Activated T-cell treated with anti-CD3 and anti-CD28 coated beads, Interleukin-2, amount 50 U/mL, for 24 hours (primary cell): ENCODE measurements around the gene WDR20.
"Not testable (repeated sequence)": the region's sequence is repeated elsewhere in the genome, so short reads cannot be mapped to it uniquely, and the experiment has no call there.

ENCODE experiments used
- DNase-seq: peaks from one replicate; pipeline ENCODE4 v3.0.0-alpha.2; 2020
- H3K27ac Mint-ChIP-seq: 2 replicates; pipeline ENCODE4 v1.8.0; 2020; ENCODE audit warnings: mild to moderate bottlenecking, mixed read lengths
- H3K27me3 Mint-ChIP-seq: 2 replicates; pipeline ENCODE4 v1.8.0; 2020; ENCODE audit warnings: mixed read lengths
- H3K36me3 Mint-ChIP-seq: 2 replicates; pipeline ENCODE4 v1.8.0; 2020; ENCODE audit warnings: low read depth, mixed read lengths
- H3K4me1 Mint-ChIP-seq: 2 replicates; pipeline ENCODE4 v1.8.0; 2020; ENCODE audit warnings: low read depth, mixed read lengths
- H3K4me3 Mint-ChIP-seq: 2 replicates; pipeline ENCODE4 v1.8.0; 2020; ENCODE audit warnings: mild to moderate bottlenecking, moderate library complexity, mixed read lengths
- H3K9me3 Mint-ChIP-seq: 2 replicates; pipeline ENCODE4 v1.8.0; 2020; ENCODE audit warnings: mixed read lengths

WDR20 gene

DNA sequence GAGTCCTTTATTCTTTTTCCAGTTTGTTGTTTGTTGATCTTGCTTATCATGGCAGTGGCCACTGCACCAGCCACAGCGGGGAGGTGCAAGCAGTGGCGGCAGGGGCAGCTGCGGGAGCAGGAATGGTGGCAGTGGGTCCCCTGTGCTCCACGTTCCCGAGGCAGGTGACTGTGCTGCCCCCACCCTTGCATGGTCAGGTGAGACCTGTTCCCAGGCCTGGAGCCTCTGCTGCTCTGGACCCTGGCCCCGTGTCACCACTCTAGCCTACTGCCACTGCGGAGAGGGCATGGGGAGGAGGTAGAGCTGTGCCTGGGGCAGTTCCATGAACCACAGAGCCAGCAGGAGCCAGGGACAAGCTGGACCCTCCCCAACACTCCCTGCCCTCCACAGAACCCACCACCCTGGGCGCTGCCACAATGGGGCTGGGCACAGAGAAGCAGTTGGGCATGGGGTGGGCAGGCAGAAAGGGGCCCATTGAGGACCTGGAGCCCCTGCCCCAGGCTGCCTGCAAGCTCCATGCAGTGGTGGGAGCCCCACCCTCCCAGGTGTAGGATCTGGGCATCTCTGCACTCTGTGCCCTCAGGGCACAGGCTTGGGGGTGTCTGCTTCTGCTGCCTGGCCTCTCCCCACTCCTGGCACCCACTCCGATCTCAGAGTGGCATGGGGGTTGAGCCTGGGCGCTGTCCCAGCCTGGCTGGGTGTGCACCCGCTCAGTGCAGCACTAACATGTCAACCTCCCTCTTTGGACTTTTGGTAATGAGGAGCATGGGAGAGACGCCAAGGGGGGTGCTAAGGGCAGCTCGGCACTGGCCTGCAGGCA lies 23.1 kb upstream of the WDR20 start:
- Mint-ChIP-seq H3K27ac (no peak overlapping the region), H3K4me3 (no peak overlapping the region), H3K36me3 (peaks cover 4% of the 10 kb centered on the region), H3K4me1 (no peaks in the 10 kb centered on the region), H3K27me3 (no peaks in the 10 kb centered on the region), H3K9me3 (no peaks in the 10 kb centered on the region)
- DNase-seq: no peak

DNA sequence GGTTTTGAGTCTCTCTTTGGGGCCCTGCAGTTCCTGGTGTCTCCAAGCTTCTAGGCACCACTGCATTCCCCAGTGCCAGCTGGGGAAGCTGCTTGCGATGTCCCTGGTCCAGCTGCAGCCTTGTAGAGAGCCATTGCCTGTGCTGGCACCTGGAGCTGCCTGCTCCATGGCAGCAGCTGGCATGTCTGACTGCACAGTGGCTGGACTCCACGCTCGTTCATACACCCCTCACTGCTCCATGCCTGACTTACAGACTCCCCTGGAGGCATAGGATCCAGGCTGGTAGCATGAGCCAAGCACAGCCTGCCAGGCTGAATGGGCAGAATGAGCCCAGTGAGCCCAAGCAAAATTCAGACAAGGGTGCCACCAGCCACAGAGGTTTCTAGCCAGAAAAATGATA lies 21.8 kb upstream of the WDR20 start:
- H3K27ac Mint-ChIP-seq: no peak overlapping the region

DNA sequence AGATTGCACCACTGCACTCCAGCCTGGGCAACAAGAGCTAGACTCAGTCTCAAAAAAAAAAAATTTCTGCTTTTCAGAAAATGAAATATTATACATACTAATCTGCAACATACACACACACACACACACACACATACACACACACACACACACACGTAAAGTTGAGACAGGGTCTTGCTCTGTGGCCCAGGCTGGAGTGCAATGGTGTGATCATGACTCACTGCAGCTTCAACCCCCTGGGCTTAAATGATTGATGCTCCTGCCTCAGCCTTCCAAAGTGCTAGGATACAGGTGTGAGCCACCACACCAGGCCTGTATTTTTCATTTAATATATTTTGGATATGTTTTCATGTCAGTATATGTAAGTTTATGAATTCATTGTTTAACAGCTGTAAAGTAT lies 18.8 kb upstream of the WDR20 start:
- Mint-ChIP-seq H3K27ac (no peak overlapping the region), H3K4me3 (no peak overlapping the region), H3K4me1 (no peaks in the 10 kb centered on the region), H3K36me3 (peaks cover 4% of the 10 kb centered on the region), H3K27me3 (no peaks in the 10 kb centered on the region), H3K9me3 (no peaks in the 10 kb centered on the region)
- DNase-seq: no peak

More for the DNA sequence above, 21.8 kb upstream of the WDR20 start:
- no peak for DNase-seq
- Mint-ChIP-seq H3K4me1 (no peaks in the 10 kb centered on the region), H3K36me3 (peaks cover 4% of the 10 kb centered on the region), H3K27me3 (no peaks in the 10 kb centered on the region), H3K4me3 (no peak overlapping the region), H3K9me3 (no peaks in the 10 kb centered on the region)

- Mint-ChIP-seq H3K27ac (no peak overlapping the region), H3K27me3 (no peaks in the 10 kb centered on the region), H3K36me3 (peaks cover 4% of the 10 kb centered on the region), H3K9me3 (no peaks in the 10 kb centered on the region), H3K4me1 (no peaks in the 10 kb centered on the region), H3K4me3 (no peak overlapping the region)
- DNase-seq: no peak
These were observed 18.1 kb upstream of the WDR20 start for GRCh38 chr14:102121567-102121966.

- H3K27me3 Mint-ChIP-seq: no peaks in the 10 kb centered on the region
- H3K4me1 Mint-ChIP-seq: no peaks in the 10 kb centered on the region
- H3K4me3 Mint-ChIP-seq: no peak overlapping the region
- H3K27ac Mint-ChIP-seq: no peak overlapping the region
- no peaks in the 10 kb centered on the region for H3K9me3 Mint-ChIP-seq
- no peak for DNase-seq
- H3K36me3 Mint-ChIP-seq: peaks cover 2% of the 10 kb centered on the region
These were observed 15.3 kb upstream of the WDR20 start for GRCh38 chr14:102124419-102124818.

DNA sequence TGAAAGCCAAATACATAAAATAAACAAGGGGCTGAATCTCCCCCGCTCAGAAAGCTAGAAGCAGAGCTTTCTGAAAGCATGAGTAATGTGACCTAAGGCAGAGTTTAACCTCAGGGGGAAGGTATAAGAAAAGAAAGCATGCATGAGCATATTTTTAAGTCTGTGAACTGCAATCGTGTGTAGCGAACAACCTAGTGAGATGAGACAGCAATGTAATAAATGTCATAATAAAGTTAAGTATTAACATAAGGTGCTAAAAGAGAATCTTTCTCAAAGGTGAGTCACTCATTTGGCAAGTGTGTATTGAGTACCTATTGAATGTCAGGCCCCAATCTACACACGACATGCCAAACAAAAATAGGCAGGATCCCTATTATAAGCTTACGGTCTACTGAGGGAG lies 14.2 kb upstream of the WDR20 start:
- no peaks in the 10 kb centered on the region for H3K27me3 Mint-ChIP-seq

GRCh38 chr14:102126807-102127455 lies 12.8 kb upstream of the WDR20 start:
- Mint-ChIP-seq H3K36me3 (peaks cover 6% of the 10 kb centered on the region), H3K27ac (no peak overlapping the region), H3K4me3 (no peak overlapping the region), H3K9me3 (no peaks in the 10 kb centered on the region), H3K27me3 (no peaks in the 10 kb centered on the region), H3K4me1 (no peaks in the 10 kb centered on the region)
- no peak for DNase-seq

More for the DNA sequence above, 14.2 kb upstream of the WDR20 start:
- Mint-ChIP-seq H3K36me3 (peaks cover 2% of the 10 kb centered on the region), H3K27ac (no peak overlapping the region), H3K9me3 (no peaks in the 10 kb centered on the region), H3K4me1 (no peaks in the 10 kb centered on the region), H3K4me3 (no peak overlapping the region)
- no peak for DNase-seq

- no peaks in the 10 kb centered on the region for H3K4me1 Mint-ChIP-seq
- H3K9me3 Mint-ChIP-seq: no peaks in the 10 kb centered on the region
- H3K27ac Mint-ChIP-seq: no peak overlapping the region
- H3K36me3 Mint-ChIP-seq: peaks cover 20% of the 10 kb centered on the region
- no peak overlapping the region for H3K4me3 Mint-ChIP-seq
- no peaks in the 10 kb centered on the region for H3K27me3 Mint-ChIP-seq
- DNase-seq: no peak
These were observed 8.0 kb upstream of the WDR20 start for GRCh38 chr14:102131741-102132140.

DNA sequence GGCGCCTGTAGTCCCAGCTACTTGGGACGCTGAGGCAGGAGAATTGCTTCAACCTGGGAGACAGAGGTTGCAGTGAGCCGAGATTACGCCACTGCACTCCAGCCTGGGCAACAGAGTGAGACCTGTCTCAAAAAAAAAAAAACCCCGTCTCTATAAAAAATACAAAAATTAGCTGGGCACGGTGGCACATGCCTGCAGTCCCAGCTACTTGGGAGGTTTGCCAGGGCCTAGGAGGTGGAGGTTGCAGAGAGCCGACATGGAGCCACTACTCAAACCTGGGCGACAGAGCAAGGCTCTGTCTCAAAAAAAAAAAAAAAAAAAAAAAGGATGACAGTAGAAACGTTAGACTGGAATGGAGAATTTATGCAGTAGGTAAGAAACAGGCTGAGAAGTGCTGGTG lies 5.7 kb upstream of the WDR20 start:
- H3K4me3 Mint-ChIP-seq, H3K27ac Mint-ChIP-seq: not testable (repeated sequence)
- peaks cover 22% of the 10 kb centered on the region for H3K36me3 Mint-ChIP-seq

GRCh38 chr14:102134719-102135118 lies 5.0 kb upstream of the WDR20 start:
- not testable (repeated sequence) for H3K27me3 Mint-ChIP-seq, DNase-seq, H3K27ac Mint-ChIP-seq, H3K4me1 Mint-ChIP-seq, H3K4me3 Mint-ChIP-seq, H3K9me3 Mint-ChIP-seq
- peaks cover 24% of the 10 kb centered on the region for H3K36me3 Mint-ChIP-seq

More for the DNA sequence above, 5.7 kb upstream of the WDR20 start:
- not testable (repeated sequence) for H3K4me1 Mint-ChIP-seq, DNase-seq, H3K27me3 Mint-ChIP-seq, H3K9me3 Mint-ChIP-seq

DNA sequence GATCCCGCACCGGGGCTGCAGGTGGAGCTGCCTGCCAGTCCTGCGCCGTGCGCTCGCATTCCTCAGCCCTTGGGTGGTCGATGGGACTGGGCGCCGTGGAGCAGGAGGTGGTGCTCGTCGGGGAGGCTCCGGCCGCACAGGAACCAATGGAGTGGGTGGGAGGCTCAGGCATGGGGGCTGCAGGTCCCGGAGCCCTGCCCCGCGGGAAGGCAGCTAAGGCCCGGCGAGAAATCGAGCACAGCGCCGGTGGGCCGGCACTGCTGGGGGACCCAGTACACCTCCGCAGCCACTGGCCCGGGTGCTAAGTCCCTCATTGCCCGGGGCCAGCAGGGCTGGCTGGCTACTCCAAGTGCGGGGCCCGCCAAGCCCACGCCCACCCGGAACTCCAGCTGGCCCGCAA lies 4.2 kb upstream of the WDR20 start:
- DNase-seq, H3K27me3 Mint-ChIP-seq: not testable (repeated sequence)
- H3K36me3 Mint-ChIP-seq: peaks cover 31% of the 10 kb centered on the region

DNA sequence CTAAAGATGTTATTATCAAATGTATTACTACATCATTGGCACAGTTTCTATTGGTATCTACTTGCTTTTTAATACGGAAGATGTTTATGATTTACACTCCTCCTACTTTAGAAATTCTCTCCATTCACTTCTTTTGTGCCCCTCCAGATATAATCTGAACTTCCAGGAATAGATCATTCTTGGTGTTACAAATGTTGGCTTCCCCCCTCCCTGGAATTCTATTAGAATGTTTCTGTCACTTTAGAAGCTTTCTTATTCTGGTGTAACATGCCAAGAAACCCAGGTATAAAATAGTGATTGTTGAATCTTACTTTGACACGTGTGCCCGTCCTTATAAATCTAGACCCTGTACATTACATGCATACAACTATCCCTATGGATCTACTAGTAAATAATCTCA lies 1.2 kb upstream of the WDR20 start:
- Mint-ChIP-seq H3K36me3 (peaks cover 45% of the 10 kb centered on the region), H3K4me1 (peaks cover 25% of the 10 kb centered on the region), H3K9me3 (no peaks in the 10 kb centered on the region), H3K27me3 (no peaks in the 10 kb centered on the region), H3K27ac (peak overlapping the region; percentile 98), H3K4me3 (peak overlapping the region; percentile 98)
- no peak for DNase-seq

More for the DNA sequence above, 4.2 kb upstream of the WDR20 start:
- H3K27ac Mint-ChIP-seq, H3K9me3 Mint-ChIP-seq, H3K4me1 Mint-ChIP-seq, H3K4me3 Mint-ChIP-seq: not testable (repeated sequence)

DNA sequence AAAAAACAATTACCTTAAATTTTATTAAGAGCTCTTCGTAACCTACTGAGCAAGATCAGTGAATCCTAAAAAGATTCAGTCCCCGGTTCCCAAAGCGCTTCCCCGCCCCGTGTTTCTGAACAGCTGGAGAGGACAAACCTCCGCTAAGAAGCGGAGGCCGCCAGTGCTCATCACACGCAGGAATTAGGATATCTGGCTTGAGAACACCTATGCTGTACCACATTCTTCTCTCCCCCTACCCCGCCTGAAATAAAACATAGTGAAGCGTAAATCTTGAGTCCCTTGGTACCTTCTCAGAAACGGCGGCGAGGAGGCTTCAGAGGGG lies 774 bp upstream of the WDR20 start:
- H3K9me3 Mint-ChIP-seq: no peaks in the 10 kb centered on the region
- H3K27me3 Mint-ChIP-seq: no peaks in the 10 kb centered on the region
- DNase-seq: no peak
- H3K4me1 Mint-ChIP-seq: peaks cover 25% of the 10 kb centered on the region
- H3K27ac Mint-ChIP-seq: peak overlapping the region; percentile 98
- H3K4me3 Mint-ChIP-seq: peak overlapping the region; percentile 98
- H3K36me3 Mint-ChIP-seq: peaks cover 43% of the 10 kb centered on the region

DNA sequence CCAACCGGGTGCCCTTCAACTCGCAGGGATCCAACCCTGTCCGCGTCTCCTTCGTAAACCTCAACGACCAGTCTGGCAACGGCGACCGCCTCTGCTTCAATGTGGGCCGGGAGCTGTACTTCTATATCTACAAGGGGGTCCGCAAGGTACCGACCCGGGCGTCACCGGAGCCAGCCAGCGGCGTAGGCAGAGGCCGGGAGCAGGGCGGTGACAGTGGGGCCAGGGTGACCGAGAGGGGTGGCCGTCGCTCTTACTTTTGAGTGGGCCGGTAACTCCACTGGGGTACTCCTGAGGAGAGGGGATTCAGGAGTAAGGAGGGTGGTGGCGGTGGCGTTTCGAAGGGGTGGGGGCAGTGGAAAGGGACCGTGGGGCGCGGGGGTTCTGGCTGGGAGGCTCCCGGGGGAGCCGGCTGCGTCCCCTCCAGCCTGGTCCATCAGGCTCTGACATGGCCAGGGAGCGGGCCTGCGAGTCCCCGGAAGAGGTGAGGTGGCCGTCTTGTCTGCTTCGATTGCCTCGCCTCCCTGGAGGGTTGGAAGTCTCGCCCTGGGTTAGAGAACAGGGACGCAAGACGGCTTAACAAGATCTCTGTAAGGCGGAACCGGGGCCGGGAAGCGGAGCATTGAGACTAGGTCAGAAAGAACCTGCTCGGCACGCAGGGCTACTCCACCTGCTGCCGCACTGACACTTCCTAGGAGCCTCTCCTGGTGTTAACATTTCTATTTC lies 491 bp downstream of the WDR20 start:
- Mint-ChIP-seq H3K9me3 (no peaks in the 10 kb centered on the region), H3K4me1 (peaks cover 29% of the 10 kb centered on the region), H3K36me3 (peaks cover 38% of the 10 kb centered on the region), H3K4me3 (peak overlapping the region; percentile 98), H3K27me3 (no peaks in the 10 kb centered on the region), H3K27ac (peak overlapping the region; percentile 98)
- DNase-seq: peak; percentile 56

DNA sequence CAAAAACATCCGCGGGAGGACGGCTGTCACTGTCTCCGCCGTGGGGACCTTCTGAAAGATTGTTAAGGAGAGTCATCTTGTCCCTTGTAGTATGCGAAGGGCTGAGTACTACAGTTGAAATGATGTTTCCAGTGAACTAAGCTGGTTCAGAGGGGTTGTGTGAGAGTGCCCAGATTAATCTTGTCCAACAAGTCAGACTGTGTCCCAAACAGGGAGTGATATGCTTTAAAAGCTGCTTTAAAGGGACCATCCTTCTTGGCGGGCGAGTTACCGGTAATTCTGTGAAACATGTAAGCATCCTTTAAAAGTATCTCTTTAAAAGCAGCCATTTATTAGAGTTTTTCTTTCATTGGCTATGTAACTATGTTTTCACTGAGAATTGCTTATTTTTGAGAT lies 1.1 kb downstream of the WDR20 start:
- DNase-seq: no peak
- H3K27ac Mint-ChIP-seq: peak overlapping the region; percentile 98
- no peaks in the 10 kb centered on the region for H3K9me3 Mint-ChIP-seq
- H3K27me3 Mint-ChIP-seq: no peaks in the 10 kb centered on the region
- peaks cover 43% of the 10 kb centered on the region for H3K36me3 Mint-ChIP-seq
- peaks cover 34% of the 10 kb centered on the region for H3K4me1 Mint-ChIP-seq
- peak overlapping the region; percentile 98 for H3K4me3 Mint-ChIP-seq
